ENCODE measurements around the gene SOCS6. TPM values are rescaled to one million over a fixed set of nuclear protein-coding genes. Genes with fewer than 3 reads are reported as not detected.

The SOCS6 gene
- total RNA-seq, 6 experiments from 2014 or later, result 26.4 to 35.3 (median 30.7) TPM

- Mint-ChIP-seq H3K27me3 (ENCODE audit: insufficient read depth) (no peaks in the 10 kb centered on the region), H3K27ac (peak overlapping the region; percentile 32; the same call in 1 of the 2 replicates), H3K4me1 (ENCODE audit: low read depth) (peaks cover 76% of the 10 kb centered on the region), H3K4me3 (peak overlapping the region; percentile 10; the same call in 1 of the 2 replicates), H3K36me3 (ENCODE audit: low read depth) (peaks cover 33% of the 10 kb centered on the region), H3K9me3 (no peaks in the 10 kb centered on the region)
- TF ChIP-seq CTCF (IDR thresholded peaks at IDR 0.05), result no peak
- no peak for DNase-seq
These were observed 5.8 kb downstream of the SOCS6 start for GRCh38 chr18:70294471-70295191.

GRCh38 chr18:70295192-70296188 is 6.6 kb downstream of the SOCS6 start:
- H3K27me3 Mint-ChIP-seq (ENCODE audit: insufficient read depth), result no peaks in the 10 kb centered on the region
- H3K4me1 Mint-ChIP-seq (ENCODE audit: low read depth), result peaks cover 77% of the 10 kb centered on the region
- no peak for TF ChIP-seq CTCF (IDR thresholded peaks at IDR 0.05)
- H3K27ac Mint-ChIP-seq, result peak overlapping the region; percentile 50
- peaks cover 28% of the 10 kb centered on the region for H3K36me3 Mint-ChIP-seq (ENCODE audit: low read depth)
- DNase-seq, result no peak
- peak overlapping the region; percentile 27 for H3K4me3 Mint-ChIP-seq
- no peaks in the 10 kb centered on the region for H3K9me3 Mint-ChIP-seq

GRCh38 chr18:70296289-70296688 is 7.4 kb downstream of the SOCS6 start:
- H3K4me1 Mint-ChIP-seq (ENCODE audit: low read depth), result peaks cover 69% of the 10 kb centered on the region
- H3K9me3 Mint-ChIP-seq, result no peaks in the 10 kb centered on the region
- peak overlapping the region; percentile 71 for H3K4me3 Mint-ChIP-seq
- H3K27ac Mint-ChIP-seq, result peak overlapping the region; percentile 50
- no peaks in the 10 kb centered on the region for H3K27me3 Mint-ChIP-seq (ENCODE audit: insufficient read depth)
- TF ChIP-seq CTCF (IDR thresholded peaks at IDR 0.05), result no peak
- no peak for DNase-seq
- peaks cover 20% of the 10 kb centered on the region for H3K36me3 Mint-ChIP-seq (ENCODE audit: low read depth)

DNA sequence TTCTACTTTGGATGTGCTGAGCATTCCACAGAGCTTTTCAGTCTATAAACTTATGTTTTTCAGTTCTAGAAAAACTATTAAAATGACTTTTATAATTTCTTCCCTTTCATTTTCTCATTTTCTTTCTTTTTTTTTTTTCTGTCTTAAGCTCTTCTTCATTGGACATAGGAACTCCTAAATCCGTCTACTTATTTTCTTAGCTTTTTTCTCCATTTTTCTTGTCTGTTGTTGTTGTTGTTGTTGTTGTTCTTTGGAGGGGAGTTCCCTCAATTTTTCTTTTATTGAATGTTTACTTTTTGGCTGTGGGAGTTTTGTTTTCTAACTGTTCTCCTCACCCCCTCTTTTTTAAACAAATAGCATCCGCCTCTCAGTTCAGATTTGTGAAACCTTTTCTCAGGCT is 7.9 kb downstream of the SOCS6 start:
- Mint-ChIP-seq H3K36me3 (ENCODE audit: low read depth) (peaks cover 15% of the 10 kb centered on the region), H3K27me3 (ENCODE audit: insufficient read depth) (no peaks in the 10 kb centered on the region), H3K4me3 (peak overlapping the region; percentile 71), H3K27ac (peak overlapping the region; percentile 50), H3K9me3 (no peaks in the 10 kb centered on the region), H3K4me1 (ENCODE audit: low read depth) (peaks cover 64% of the 10 kb centered on the region)
- DNase-seq, result no peak
- no peak for TF ChIP-seq CTCF (IDR thresholded peaks at IDR 0.05)

DNA sequence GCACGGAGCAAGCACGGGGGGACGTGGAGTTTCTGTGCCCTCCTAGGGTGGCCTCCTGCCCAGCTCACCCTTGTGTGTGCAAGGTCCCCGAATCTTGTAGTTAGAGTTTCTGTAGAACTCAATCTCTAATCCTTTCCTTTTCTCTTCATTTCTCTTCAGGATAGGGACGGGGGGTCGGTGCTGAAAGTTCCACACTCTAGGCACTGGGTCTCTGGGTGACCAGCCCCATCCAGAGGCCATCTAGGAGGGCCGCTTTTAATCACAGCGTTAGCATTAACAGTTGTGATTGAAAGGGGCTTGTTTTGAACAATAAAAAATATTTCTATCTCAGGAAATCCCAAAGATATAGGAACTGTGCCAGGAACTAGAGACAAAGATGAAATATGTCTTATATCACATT is 10.5 kb downstream of the SOCS6 start:
- Mint-ChIP-seq H3K36me3 (ENCODE audit: low read depth) (peaks cover 10% of the 10 kb centered on the region; the same call in 1 of the 2 replicates), H3K27ac (no peak overlapping the region), H3K4me3 (no peak overlapping the region), H3K4me1 (ENCODE audit: low read depth) (peaks cover 48% of the 10 kb centered on the region), H3K27me3 (ENCODE audit: insufficient read depth) (no peaks in the 10 kb centered on the region), H3K9me3 (no peaks in the 10 kb centered on the region)
- no peak for TF ChIP-seq CTCF (IDR thresholded peaks at IDR 0.05)
- no peak for DNase-seq
